HEK293 (cell line): Measurements from ENCODE around the gene SPPL2B.

Experiments
- CTCF ChIA-PET: fragments of 350-600 bp; formaldehyde crosslinking; extraction: SDS; loops from one replicate; lab custom pipeline; 2021; ENCODE audit warnings: antibody characterized with exemption; lab: Yijun Ruan, JAX
- POLR2A ChIA-PET: fragments of 300-600 bp; formaldehyde crosslinking; extraction: SDS; loops from one replicate; lab custom pipeline; 2020; ENCODE audit warnings: antibody characterized with exemption, inconsistent platforms; lab: Yijun Ruan, JAX
- H3K27ac ChIP-seq: fragments of 200-500 bp; sonication (Bioruptor generic); 2 replicates; pipeline ENCODE4 v1.5.1; 2014; ENCODE audit warnings: low read depth, low read length, control low read depth, inconsistent platforms; ENCODE audit errors: extremely low read depth
- H3K36me3 ChIP-seq, 2 experiments: fragments of 200-500 bp in 1 of 2; sonication (Bioruptor generic) in 1 of 2; 1 replicate in 1 of 2; 2 replicates in 1 of 2; pipeline ENCODE4 v1.5.1; 2014 to 2017; ENCODE audit warnings: inconsistent platforms in 2 of 2, low read length in 2 of 2; ENCODE audit not compliant: control insufficient read depth in 2 of 2, insufficient read depth in 1 of 2
- H3K4me1 ChIP-seq: fragments of 200-500 bp; sonication (Bioruptor generic); 2 replicates; pipeline ENCODE4 v1.5.1; 2014; ENCODE audit warnings: mild to moderate bottlenecking, low read length, inconsistent platforms; ENCODE audit not compliant: control insufficient read depth, insufficient read depth
- H3K4me3 ChIP-seq: 2 replicates; pipeline ENCODE4 v1.5.1; 2011; ENCODE audit warnings: low read depth, mild to moderate bottlenecking, control low read depth, low read length, moderate library complexity
- H3K9me3 ChIP-seq: fragments of 200-500 bp; sonication (Bioruptor generic); 2 replicates; pipeline ENCODE4 v1.5.1; 2014; ENCODE audit warnings: low read depth, low read length, inconsistent platforms; ENCODE audit not compliant: control insufficient read depth, insufficient read depth
- AEBP2 ChIP-seq: fragments of 450-650 bp; formaldehyde crosslinking; IDR thresholded peaks from 2 replicates; pipeline ENCODE4 v1.5.1; 2016; ENCODE audit warnings: missing biosample characterization, missing genetic modification characterization, borderline replicate concordance
- EGR2 ChIP-seq: fragments of 450-650 bp; formaldehyde crosslinking; IDR thresholded peaks from 2 replicates; pipeline ENCODE4 v1.5.1; 2016; ENCODE audit warnings: low read depth, missing biosample characterization, missing genetic modification characterization
- KLF8 ChIP-seq: fragments of 450-650 bp; formaldehyde crosslinking; IDR thresholded peaks from 2 replicates; pipeline ENCODE4 v1.5.1; 2016; ENCODE audit warnings: missing biosample characterization, missing genetic modification characterization
- PRDM10 ChIP-seq: fragments of 450-650 bp; formaldehyde crosslinking; IDR thresholded peaks from 2 replicates; pipeline ENCODE4 v1.5.1; 2016; ENCODE audit warnings: missing biosample characterization, missing genetic modification characterization
- SCRT2 ChIP-seq: fragments of 450-650 bp; formaldehyde crosslinking; IDR thresholded peaks from 2 replicates; pipeline ENCODE4 v1.5.1; 2016; ENCODE audit warnings: missing biosample characterization, missing genetic modification characterization
- YY2 ChIP-seq: fragments of 450-650 bp; formaldehyde crosslinking; IDR thresholded peaks from 2 replicates; pipeline ENCODE4 v1.5.1; 2016; ENCODE audit warnings: missing biosample characterization, missing genetic modification characterization
- ZBTB17 ChIP-seq: fragments of 450-650 bp; formaldehyde crosslinking; IDR thresholded peaks from 2 replicates; pipeline ENCODE4 v1.5.1; 2016; ENCODE audit warnings: missing biosample characterization, missing genetic modification characterization
- ZFHX2 ChIP-seq: fragments of 450-650 bp; formaldehyde crosslinking; conservative IDR thresholded peaks from 2 replicates; pipeline ENCODE4 v1.5.1; 2016; ENCODE audit warnings: missing biosample characterization, missing genetic modification characterization
- ZFP3 ChIP-seq: fragments of 450-650 bp; formaldehyde crosslinking; IDR thresholded peaks from 2 replicates; pipeline ENCODE4 v1.5.1; 2016; ENCODE audit warnings: low read depth, missing biosample characterization, missing genetic modification characterization
- ZNF121 ChIP-seq: fragments of 450-650 bp; formaldehyde crosslinking; IDR thresholded peaks from 2 replicates; pipeline ENCODE4 v1.5.1; 2016; ENCODE audit warnings: missing biosample characterization, missing genetic modification characterization
- ZNF26 ChIP-seq: fragments of 450-650 bp; formaldehyde crosslinking; IDR thresholded peaks from 2 replicates; pipeline ENCODE4 v1.5.1; 2016; ENCODE audit warnings: missing biosample characterization, missing genetic modification characterization
- ZNF274 ChIP-seq, 2 experiments: fragments of 200-500 bp in 1 of 2; fragments of 450-650 bp in 1 of 2; sonication (Bioruptor generic) in 1 of 2; formaldehyde crosslinking in 1 of 2; IDR thresholded peaks; 2 replicates each; pipeline versions ENCODE4 v1.5.1 to v1.6.1; 2014 to 2016; ENCODE audit warnings: borderline replicate concordance in 1 of 2, inconsistent platforms in 1 of 2, low read length in 1 of 2, missing biosample characterization in 1 of 2, missing genetic modification characterization in 1 of 2
- ZNF416 ChIP-seq: fragments of 450-650 bp; formaldehyde crosslinking; IDR thresholded peaks from 2 replicates; pipeline ENCODE4 v1.5.1; 2016; ENCODE audit warnings: missing biosample characterization, missing genetic modification characterization
- ZNF433 ChIP-seq: fragments of 450-650 bp; formaldehyde crosslinking; IDR thresholded peaks from 2 replicates; pipeline ENCODE4 v1.5.1; 2016; ENCODE audit warnings: missing biosample characterization, missing genetic modification characterization, low read depth
- ZNF501 ChIP-seq: fragments of 450-650 bp; formaldehyde crosslinking; IDR thresholded peaks from 2 replicates; pipeline ENCODE4 v1.5.1; 2016; ENCODE audit warnings: missing biosample characterization, missing genetic modification characterization
- ZNF549 ChIP-seq: fragments of 450-650 bp; IDR thresholded peaks from 2 replicates; pipeline ENCODE4 v1.5.1; 2018; ENCODE audit warnings: missing biosample characterization, missing genetic modification characterization, mild to moderate bottlenecking, inconsistent platforms, moderate library complexity
- ZNF571 ChIP-seq: fragments of 450-650 bp; formaldehyde crosslinking; IDR thresholded peaks from 2 replicates; pipeline ENCODE4 v1.5.0; 2017; ENCODE audit warnings: missing biosample characterization, missing genetic modification characterization
- ZNF776 ChIP-seq: fragments of 450-650 bp; formaldehyde crosslinking; IDR thresholded peaks from 2 replicates; pipeline ENCODE4 v1.5.0; 2017; ENCODE audit warnings: missing biosample characterization, missing genetic modification characterization, borderline replicate concordance
- ZNF785 ChIP-seq: fragments of 450-650 bp; formaldehyde crosslinking; IDR thresholded peaks from 2 replicates; pipeline ENCODE4 v1.5.1; 2016; ENCODE audit warnings: missing biosample characterization, missing genetic modification characterization

SPPL2B gene

GRCh38 chr19:2362970-2363300, 34.5 kb downstream of the SPPL2B start:
- no peak overlapping the region for H3K4me3 ChIP-seq
- ChIA-PET CTCF (interaction anchor here (0.6 kb wide), 1 partner anchor 274 kb away, joined by 3 read pairs; no protein-coding TSS in a partner anchor), POLR2A (no interaction called here)
- no peaks in the 10 kb centered on the region for H3K4me1 ChIP-seq
- no peaks in the 10 kb centered on the region for H3K36me3 ChIP-seq
- H3K9me3 ChIP-seq, result no peaks in the 10 kb centered on the region
- TF ChIP-seq ZNF433 (tag by site-specific recombination) (0 out of 2 replicates have a peak, but pooled peaks have one; percentile 2), ZNF549 (tag by site-specific recombination) (no peak)
- TF ChIP-seq, all 188 proteins: peak for 1
- H3K27ac ChIP-seq, result no peak overlapping the region

GRCh38 chr19:2363419-2363818, 34.9 kb downstream of the SPPL2B start:
- H3K27ac ChIP-seq, result no peak overlapping the region
- TF ChIP-seq KLF8, result no peak
- no peak for TF ChIP-seq ZNF416 (tag by site-specific recombination)
- TF ChIP-seq ZNF274 (IDR thresholded peaks at IDR 0.05; ENCODE audit: low read length), result no peak
- TF ChIP-seq ZNF274 (tag by site-specific recombination; IDR thresholded peaks at IDR 0.05; ENCODE audit: borderline replicate concordance), result no peak
- peak; percentile 83 for TF ChIP-seq EGR2 (tag by site-specific recombination)
- no peak for TF ChIP-seq ZNF785 (tag by site-specific recombination)
- peak; percentile 63 for TF ChIP-seq ZFHX2 (tag by site-specific recombination)
- no peak for TF ChIP-seq SCRT2 (tag by site-specific recombination)
- TF ChIP-seq YY2 (tag by site-specific recombination), result no peak
- TF ChIP-seq ZNF776 (tag by site-specific recombination), result no peak
- no peak for TF ChIP-seq ZNF121 (tag by site-specific recombination)
- TF ChIP-seq ZNF501, result no peak
- TF ChIP-seq AEBP2 (tag by site-specific recombination), result no peak
- H3K4me3 ChIP-seq, result no peak overlapping the region
- ChIA-PET POLR2A (interaction anchor here (0.6 kb wide), 1 partner anchor 215 kb away, joined by 3 read pairs; no protein-coding TSS in a partner anchor), CTCF (interaction anchor here (0.6 kb wide), 1 partner anchor 273 kb away, joined by 3 read pairs; no protein-coding TSS in a partner anchor)
- H3K4me1 ChIP-seq, result no peaks in the 10 kb centered on the region
- no peaks in the 10 kb centered on the region for H3K9me3 ChIP-seq
- no peaks in the 10 kb centered on the region for H3K36me3 ChIP-seq

GRCh38 chr19:2365201-2365970, 36.9 kb downstream of the SPPL2B start:
- Histone ChIP-seq H3K4me3 (no peak overlapping the region), H3K4me1 (no peaks in the 10 kb centered on the region), H3K27ac (no peak overlapping the region), H3K9me3 (no peaks in the 10 kb centered on the region), H3K36me3 (no peaks in the 10 kb centered on the region)
- ChIA-PET CTCF (interaction anchor here (0.6 to 0.7 kb wide), 2 partner anchors 71 to 223 kb away, joined by 3 to 4 read pairs; no protein-coding TSS in a partner anchor), POLR2A (interaction anchor here (1.2 kb wide), 1 partner anchor 111 kb away, joined by 3 read pairs; the partner anchor contains the start of gene GADD45B)
- TF ChIP-seq ZFP3 (tag by site-specific recombination) (no peak), ZNF571 (no peak), ZNF121 (tag by site-specific recombination) (peak; percentile 66; the same call in 1 of the 2 replicates), PRDM10 (no peak), ZNF26 (tag by site-specific recombination) (no peak), ZBTB17 (tag by site-specific recombination) (no peak)
